ENCODE measurements around the gene EMID1. TPM values are rescaled to one million over a fixed set of nuclear protein-coding genes. Genes with fewer than 3 reads are reported as not detected.
A peak's percentile ranks its signal among the peaks of the same experiment; 100 is the strongest.

The EMID1 gene
- total RNA-seq: 1 to 10 TPM in 1 of 4 donors, under 1 TPM in 2, not detected in 1; 0.18 to 1.5 (median 0.50) TPM

GRCh38 chr22:29205594-29206371 lies at the start of gene EMID1:
Gene EMID1, plus strand, starts transcription at chr22:29205896. Its CDS starts 143 bp downstream, at chr22:29206039.
- DNase-seq: no peak
- Histone ChIP-seq H3K4me1 (peaks cover 11 to 52% (median 15%) of the 10 kb centered on the region in 3 donors), H3K9me3 (no peaks in the 10 kb centered on the region), H3K4me3 (peak within 1 kb of the TSS; percentile 31 to 70 (median 54)), H3K27me3 (peaks cover 0 to 24% (median 0%) of the 10 kb centered on the region in 4 donors), H3K36me3 (no peaks in the 10 kb centered on the region), H3K27ac (peak within 1 kb of the TSS in 2 of 4 donors; percentile 22 to 42)
- TF ChIP-seq POLR2A (IDR thresholded peaks at IDR 0.05) (no peak), CTCF (IDR thresholded peaks at IDR 0.05) (peak in 1 of 6 experiments; percentile 8)
- intact Hi-C loops (cut with DNase I): no loop called here
- WGBS, 2 donors: 8 to 12% methylated on average over 8 to 9 of the region's 90 CpGs

GRCh38 chr22:29155966-29156365 lies 49.7 kb upstream of the EMID1 start:
- no peak overlapping the region for H3K27ac ChIP-seq

GRCh38 chr22:29156507-29156906 lies 49.2 kb upstream of the EMID1 start:
- no peak for DNase-seq
- H3K27ac ChIP-seq: no peak overlapping the region
- TF ChIP-seq POLR2A (IDR thresholded peaks at IDR 0.05) (no peak), CTCF (IDR thresholded peaks at IDR 0.05) (no peak)
- peaks cover 13 to 36% (median 21%) of the 10 kb centered on the region in 3 donors for H3K4me1 ChIP-seq
- no peak overlapping the region for H3K4me3 ChIP-seq
- H3K27me3 ChIP-seq: no peaks in the 10 kb centered on the region
- intact Hi-C loops (cut with DNase I): no loop called here
- H3K9me3 ChIP-seq: no peaks in the 10 kb centered on the region
- peaks cover 0 to 11% (median 0%) of the 10 kb centered on the region in 3 donors for H3K36me3 ChIP-seq
- WGBS, 2 donors: 60 to 63% methylated on average over 5 to 6 of the region's 9 CpGs

More at GRCh38 chr22:29155966-29156365, 49.7 kb upstream of the EMID1 start:
- H3K36me3 ChIP-seq: peaks cover 0 to 16% (median 0%) of the 10 kb centered on the region in 3 donors
- DNase-seq: no peak
- H3K27me3 ChIP-seq: no peaks in the 10 kb centered on the region
- WGBS, 2 donors: 82% methylated on average over 1 of the region's 1 CpG; no CpG with 5 or more reads in 1 of the 2 donors
- H3K4me3 ChIP-seq: no peak overlapping the region
- H3K9me3 ChIP-seq: no peaks in the 10 kb centered on the region
- TF ChIP-seq POLR2A (IDR thresholded peaks at IDR 0.05): no peak
- H3K4me1 ChIP-seq: peaks cover 13 to 42% (median 21%) of the 10 kb centered on the region in 3 donors
- intact Hi-C loops (cut with DNase I): no loop called here

- H3K27me3 ChIP-seq: no peaks in the 10 kb centered on the region
- TF ChIP-seq POLR2A (IDR thresholded peaks at IDR 0.05): no peak
- TF ChIP-seq CTCF (IDR thresholded peaks at IDR 0.05): no peak
- 91 to 93% methylated on average over 10 to 11 of the region's 11 CpGs for WGBS, 2 donors
- no peak for DNase-seq
- no peak overlapping the region for H3K4me3 ChIP-seq
- H3K4me1 ChIP-seq: peaks cover under 1 to 22% (median 7%) of the 10 kb centered on the region in 3 donors
- intact Hi-C loops (cut with DNase I): no loop called here
- no peak overlapping the region for H3K27ac ChIP-seq
- no peaks in the 10 kb centered on the region for H3K9me3 ChIP-seq
- H3K36me3 ChIP-seq: peaks cover 0 to 11% (median 0%) of the 10 kb centered on the region in 3 donors
Observed at GRCh38 chr22:29157759-29158535, 47.7 kb upstream of the EMID1 start.

GRCh38 chr22:29158546-29158945 lies 47.1 kb upstream of the EMID1 start:
- DNase-seq: no peak
- H3K4me3 ChIP-seq: no peak overlapping the region
- peaks cover 0 to 17% (median 6%) of the 10 kb centered on the region in 3 donors for H3K4me1 ChIP-seq
- WGBS, 2 donors: 84 to 85% methylated on average over 5 of the region's 5 CpGs
- no peak for TF ChIP-seq CTCF (IDR thresholded peaks at IDR 0.05)
- TF ChIP-seq POLR2A (IDR thresholded peaks at IDR 0.05): no peak
- intact Hi-C loops (cut with DNase I): no loop called here
- H3K27ac ChIP-seq: no peak overlapping the region
- no peaks in the 10 kb centered on the region for H3K27me3 ChIP-seq
- H3K36me3 ChIP-seq: peaks cover 0 to 11% (median 0%) of the 10 kb centered on the region in 3 donors
- no peaks in the 10 kb centered on the region for H3K9me3 ChIP-seq
